HepG2 (cell line): ENCODE measurements around the gene PRKCG. TPM values are rescaled to one million over a fixed set of nuclear protein-coding genes. Genes with fewer than 3 reads are reported as not detected.

ENCODE experiments used
- DPF2 ChIP-seq: sonication (generic); formaldehyde crosslinking; IDR thresholded peaks from 2 replicates; pipeline ENCODE4 v1.4.0; 2020; ENCODE audit warnings: mild to moderate bottlenecking, low read depth, missing genetic modification reagents, borderline replicate concordance
- ETS1 ChIP-seq: sonication (generic); formaldehyde crosslinking; IDR thresholded peaks from 2 replicates; pipeline ENCODE4 v1.4.0; 2020; ENCODE audit warnings: missing genetic modification reagents
- FOSL1 ChIP-seq: sonication (generic); formaldehyde crosslinking; IDR thresholded peaks from 2 replicates; pipeline ENCODE4 v1.9.0; 2021; ENCODE audit warnings: missing genetic modification reagents, borderline replicate concordance
- FOSL2 ChIP-seq: sonication (generic); formaldehyde crosslinking; IDR thresholded peaks from 2 replicates; pipeline ENCODE4 v1.4.0; 2020; ENCODE audit warnings: missing genetic modification reagents
- GMEB2 ChIP-seq: IDR thresholded peaks from 2 replicates; pipeline ENCODE4 v1.6.1; 2016; ENCODE audit warnings: missing biosample characterization, missing genetic modification reagents, low read depth
- KDM4B ChIP-seq: sonication (generic); formaldehyde crosslinking; IDR thresholded peaks from 2 replicates; pipeline ENCODE4 v1.4.0; 2020; ENCODE audit warnings: missing genetic modification reagents
- POLR2G ChIP-seq: fragments of 200-400 bp; formaldehyde crosslinking; IDR thresholded peaks from 2 replicates; pipeline ENCODE4 v1.6.1; 2018; ENCODE audit warnings: mild to moderate bottlenecking, low read depth, low read length, moderate library complexity
- SIX1 ChIP-seq: sonication (generic); formaldehyde crosslinking; IDR thresholded peaks from 2 replicates; pipeline ENCODE4 v1.4.0; 2020; ENCODE audit warnings: missing genetic modification reagents, borderline replicate concordance
- ZNF296 ChIP-seq: sonication (generic); formaldehyde crosslinking; conservative IDR thresholded peaks from 2 replicates; pipeline ENCODE4 v1.5.0; 2020; ENCODE audit warnings: mild to moderate bottlenecking, missing genetic modification reagents
- ZNF3 ChIP-seq: IDR thresholded peaks from 2 replicates; pipeline ENCODE4 v1.7.0; 2017; ENCODE audit warnings: inconsistent platforms
- ZNF567 ChIP-seq: sonication (generic); formaldehyde crosslinking; IDR thresholded peaks from 2 replicates; pipeline ENCODE4 v1.8.1; 2023; ENCODE audit warnings: mild to moderate bottlenecking, missing genetic modification reagents, borderline replicate concordance
- ZNF605 ChIP-seq: sonication (generic); formaldehyde crosslinking; IDR thresholded peaks from 2 replicates; pipeline ENCODE4 v1.8.0; 2022; ENCODE audit warnings: mild to moderate bottlenecking, missing genetic modification reagents
- ZNF724P ChIP-seq: sonication (generic); formaldehyde crosslinking; IDR thresholded peaks from 2 replicates; pipeline ENCODE4 v1.8.0; 2022; ENCODE audit warnings: missing genetic modification reagents, borderline replicate concordance
- polyA plus RNA-seq, 8 experiments: library from polyadenylated mRNA; depleted of rRNA in 3 of 8; stranded (reverse) in 7 of 8; unstranded in 1 of 8; fragments of >200 nt; fragmentation: Illumina TruSeq in 4 of 8; extraction: Trizol in 4 of 8; gene quantifications; 2 replicates each; pipeline versions ENCODE4 v1.2.1 to v1.2.3, GENCODE V29; 2011 to 2016; ENCODE audit warnings: low read depth in 4 of 8, missing spikeins in 1 of 8, mixed read lengths in 1 of 8; ENCODE audit not compliant: insufficient read depth in 1 of 8
- total RNA-seq, 5 experiments: library from RNA; depleted of rRNA; stranded (reverse); fragments of >200 nt; fragmentation: Illumina TruSeq; extraction: Trizol; gene quantifications; 2 replicates each; pipeline ENCODE4 v1.2.3, GENCODE V29; 2016; ENCODE audit warnings: low read depth in 1 of 5
- TF ChIP-seq, protein P1 (sequence below): sonication (generic); formaldehyde crosslinking; IDR thresholded peaks from 2 replicates; pipeline ENCODE4 v1.4.0; 2020; ENCODE audit warnings: missing genetic modification reagents, borderline replicate concordance
- TF ChIP-seq, protein P2 (sequence below), 2 experiments: IDR thresholded peaks; 2 replicates each; pipeline ENCODE4 v1.6.1; 2011 to 2012; ENCODE audit warnings: low read length in 2 of 2, borderline replicate concordance in 1 of 2, low read depth in 1 of 2, mild to moderate bottlenecking in 1 of 2, moderate library complexity in 1 of 2
- TF ChIP-seq, protein P3 (sequence below): sonication (generic); formaldehyde crosslinking; IDR thresholded peaks from 2 replicates; pipeline ENCODE4 v1.4.0; 2020; ENCODE audit warnings: missing genetic modification reagents, low read depth, mild to moderate bottlenecking, borderline replicate concordance

Gene PRKCG
- total and polyA plus RNA-seq, 2 of the 13 experiments (the other 11 are each of a cell fraction or from before 2014, with no cell fraction given), result 0.02 to 0.03 TPM

GRCh38 chr19:53879140-53880081 lies 2.6 kb upstream of the PRKCG start (continued):
- TF ChIP-seq, protein P1, sequence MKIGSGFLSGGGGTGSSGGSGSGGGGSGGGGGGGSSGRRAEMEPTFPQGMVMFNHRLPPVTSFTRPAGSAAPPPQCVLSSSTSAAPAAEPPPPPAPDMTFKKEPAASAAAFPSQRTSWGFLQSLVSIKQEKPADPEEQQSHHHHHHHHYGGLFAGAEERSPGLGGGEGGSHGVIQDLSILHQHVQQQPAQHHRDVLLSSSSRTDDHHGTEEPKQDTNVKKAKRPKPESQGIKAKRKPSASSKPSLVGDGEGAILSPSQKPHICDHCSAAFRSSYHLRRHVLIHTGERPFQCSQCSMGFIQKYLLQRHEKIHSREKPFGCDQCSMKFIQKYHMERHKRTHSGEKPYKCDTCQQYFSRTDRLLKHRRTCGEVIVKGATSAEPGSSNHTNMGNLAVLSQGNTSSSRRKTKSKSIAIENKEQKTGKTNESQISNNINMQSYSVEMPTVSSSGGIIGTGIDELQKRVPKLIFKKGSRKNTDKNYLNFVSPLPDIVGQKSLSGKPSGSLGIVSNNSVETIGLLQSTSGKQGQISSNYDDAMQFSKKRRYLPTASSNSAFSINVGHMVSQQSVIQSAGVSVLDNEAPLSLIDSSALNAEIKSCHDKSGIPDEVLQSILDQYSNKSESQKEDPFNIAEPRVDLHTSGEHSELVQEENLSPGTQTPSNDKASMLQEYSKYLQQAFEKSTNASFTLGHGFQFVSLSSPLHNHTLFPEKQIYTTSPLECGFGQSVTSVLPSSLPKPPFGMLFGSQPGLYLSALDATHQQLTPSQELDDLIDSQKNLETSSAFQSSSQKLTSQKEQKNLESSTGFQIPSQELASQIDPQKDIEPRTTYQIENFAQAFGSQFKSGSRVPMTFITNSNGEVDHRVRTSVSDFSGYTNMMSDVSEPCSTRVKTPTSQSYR (CRISPR knock-in tag), result no peak
- TF ChIP-seq ETS1 (CRISPR knock-in tag) (no peak), FOSL1 (CRISPR knock-in tag) (no peak), GMEB2 (CRISPR knock-in tag) (peak; percentile 57; the same call in 1 of the 2 replicates), DPF2 (CRISPR knock-in tag) (no peak), FOSL2 (CRISPR knock-in tag) (no peak), ZNF724P (CRISPR knock-in tag) (no peak), KDM4B (no peak), POLR2G (peak; percentile 49; the same call in 1 of the 2 replicates), SIX1 (no peak), ZNF567 (no peak), ZNF605 (CRISPR knock-in tag) (peak; percentile 88), ZNF3 (CRISPR knock-in tag) (no peak), ZNF296 (CRISPR knock-in tag) (no peak)
- TF ChIP-seq, protein P2, sequence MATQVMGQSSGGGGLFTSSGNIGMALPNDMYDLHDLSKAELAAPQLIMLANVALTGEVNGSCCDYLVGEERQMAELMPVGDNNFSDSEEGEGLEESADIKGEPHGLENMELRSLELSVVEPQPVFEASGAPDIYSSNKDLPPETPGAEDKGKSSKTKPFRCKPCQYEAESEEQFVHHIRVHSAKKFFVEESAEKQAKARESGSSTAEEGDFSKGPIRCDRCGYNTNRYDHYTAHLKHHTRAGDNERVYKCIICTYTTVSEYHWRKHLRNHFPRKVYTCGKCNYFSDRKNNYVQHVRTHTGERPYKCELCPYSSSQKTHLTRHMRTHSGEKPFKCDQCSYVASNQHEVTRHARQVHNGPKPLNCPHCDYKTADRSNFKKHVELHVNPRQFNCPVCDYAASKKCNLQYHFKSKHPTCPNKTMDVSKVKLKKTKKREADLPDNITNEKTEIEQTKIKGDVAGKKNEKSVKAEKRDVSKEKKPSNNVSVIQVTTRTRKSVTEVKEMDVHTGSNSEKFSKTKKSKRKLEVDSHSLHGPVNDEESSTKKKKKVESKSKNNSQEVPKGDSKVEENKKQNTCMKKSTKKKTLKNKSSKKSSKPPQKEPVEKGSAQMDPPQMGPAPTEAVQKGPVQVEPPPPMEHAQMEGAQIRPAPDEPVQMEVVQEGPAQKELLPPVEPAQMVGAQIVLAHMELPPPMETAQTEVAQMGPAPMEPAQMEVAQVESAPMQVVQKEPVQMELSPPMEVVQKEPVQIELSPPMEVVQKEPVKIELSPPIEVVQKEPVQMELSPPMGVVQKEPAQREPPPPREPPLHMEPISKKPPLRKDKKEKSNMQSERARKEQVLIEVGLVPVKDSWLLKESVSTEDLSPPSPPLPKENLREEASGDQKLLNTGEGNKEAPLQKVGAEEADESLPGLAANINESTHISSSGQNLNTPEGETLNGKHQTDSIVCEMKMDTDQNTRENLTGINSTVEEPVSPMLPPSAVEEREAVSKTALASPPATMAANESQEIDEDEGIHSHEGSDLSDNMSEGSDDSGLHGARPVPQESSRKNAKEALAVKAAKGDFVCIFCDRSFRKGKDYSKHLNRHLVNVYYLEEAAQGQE (IDR thresholded peaks at IDR 0.05; ENCODE audit: borderline replicate concordance in 1 of 2, low read depth in 1 of 2, low read length in 2 of 2), result no peak
- TF ChIP-seq, protein P3, sequence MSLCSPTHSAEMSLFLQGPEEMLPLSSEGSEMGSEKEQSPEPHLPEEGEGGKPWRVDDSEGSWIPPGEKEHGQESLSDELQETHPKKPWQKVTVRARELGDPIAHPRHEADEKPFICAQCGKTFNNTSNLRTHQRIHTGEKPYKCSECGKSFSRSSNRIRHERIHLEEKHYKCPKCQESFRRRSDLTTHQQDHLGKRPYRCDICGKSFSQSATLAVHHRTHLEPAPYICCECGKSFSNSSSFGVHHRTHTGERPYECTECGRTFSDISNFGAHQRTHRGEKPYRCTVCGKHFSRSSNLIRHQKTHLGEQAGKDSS (CRISPR knock-in tag), result no peak
